WTC11 (cell line): ENCODE measurements around the gene OPA1.

Source experiments
- NFYB ChIP-seq: sonication (generic); formaldehyde crosslinking; conservative IDR thresholded peaks from 2 replicates; pipeline ENCODE4 v1.8.0; 2022; ENCODE audit warnings: low read depth, missing genetic modification reagents
- TF ChIP-seq, protein P1 (sequence below): sonication (generic); formaldehyde crosslinking; IDR thresholded peaks from 2 replicates; pipeline ENCODE4 v1.8.0; 2022; ENCODE audit warnings: mild to moderate bottlenecking, missing genetic modification reagents

DNA sequence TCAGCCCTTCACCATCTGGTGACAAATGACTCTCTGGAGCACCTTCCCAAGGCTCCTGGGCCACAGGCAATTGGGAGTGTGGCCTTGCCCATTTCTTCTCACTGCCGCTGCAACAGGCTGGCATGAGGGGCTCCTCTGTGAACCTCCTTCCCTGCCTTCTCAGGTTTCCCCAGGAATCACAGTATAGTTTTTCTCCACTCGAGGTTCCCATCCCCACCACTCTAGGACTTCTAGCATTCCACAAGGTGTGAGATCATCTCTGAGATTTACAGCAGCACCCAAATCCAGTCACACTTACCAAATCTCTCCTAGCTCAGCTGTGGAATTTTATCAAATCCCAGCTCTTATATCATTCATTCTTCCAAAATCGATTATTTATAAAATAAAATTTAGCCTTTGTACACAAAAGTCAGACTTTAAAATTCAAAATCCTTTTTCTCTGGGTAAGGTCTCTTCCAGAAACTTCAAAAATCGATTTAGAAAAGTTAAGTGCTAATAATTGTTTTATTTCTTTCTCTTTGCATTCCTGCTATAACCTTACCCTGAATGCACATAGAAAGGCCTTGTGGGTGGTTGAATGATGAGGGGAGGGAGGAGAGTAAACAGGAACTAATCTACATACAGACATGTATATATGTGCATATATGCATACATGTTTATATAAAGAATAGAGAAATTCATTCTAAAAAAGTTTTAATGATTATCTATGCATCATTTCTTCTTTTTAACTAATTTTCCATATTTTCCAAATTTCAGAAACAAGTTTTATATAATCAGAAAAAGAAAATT, 19.4 kb upstream of the OPA1 start:
- TF ChIP-seq NFYB (CRISPR knock-in tag): no peak
- TF ChIP-seq, protein P1, sequence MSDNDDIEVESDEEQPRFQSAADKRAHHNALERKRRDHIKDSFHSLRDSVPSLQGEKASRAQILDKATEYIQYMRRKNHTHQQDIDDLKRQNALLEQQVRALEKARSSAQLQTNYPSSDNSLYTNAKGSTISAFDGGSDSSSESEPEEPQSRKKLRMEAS (CRISPR knock-in tag): no peak
